ENCODE results near the gene METTL25.

Gene METTL25

GRCh38 chr12:82527165-82527780 is 168.9 kb downstream of the METTL25 start:
- DNase-seq (ENCODE audit: low read depth in 2 of 2): no peak

Data from stimulated activated CD4-positive, alpha-beta T cell treated with anti-CD3 and anti-CD28 coated beads, Interleukin-15, amount 100 ng/mL, for 48 hours (primary cell).